Activated T-helper 17 cell treated with anti-CD3 and anti-CD28 coated beads, Interleukin-2, amount 50 U/mL, for 72 hours (primary cell): ENCODE data around the gene ZNF569. TPM values are rescaled to one million over a fixed set of nuclear protein-coding genes. Genes with fewer than 3 reads are reported as not detected.

Experiments used
- total RNA-seq, 2 donors: library from RNA; stranded (reverse); gene quantifications; one replicate each; pipeline ENCODE4 v1.2.3, GENCODE V29; 2022

ZNF569 gene
- total RNA-seq, 2 donors from 2014 or later, result 3.2 to 5.2 TPM

Other genes with a start within 250 kb of the ZNF569 start
- 10 to 100 TPM in 1 of 2 donors, 1 to 10 TPM in 1; 6.1 to 14.4 TPM for gene ZNF383, start 249.2 kb downstream of the ZNF569 start, total RNA-seq
- 1 to 10 TPM; 4.9 to 5.1 TPM for gene ZNF527, start 96.3 kb downstream of the ZNF569 start, total RNA-seq
- gene ZNF570, start 1.9 kb upstream of the ZNF569 start, total RNA-seq, result 1 to 10 TPM; 4.9 to 5.7 TPM
- gene ZNF793, start 39.5 kb upstream of the ZNF569 start, total RNA-seq, result 1 to 10 TPM; 3.2 to 4.4 TPM
- gene ZNF571, start 127.3 kb upstream of the ZNF569 start, total RNA-seq, result 1 to 10 TPM; 2.5 to 3.3 TPM
- 1 to 10 TPM in 1 of 2 donors, under 1 TPM in 1; 0.58 to 2.1 TPM for gene ZNF540, start 127.4 kb upstream of the ZNF569 start, total RNA-seq
- 10 to 100 TPM in 1 of 2 donors, 1 to 10 TPM in 1; 5.1 to 14.5 TPM for gene ZFP30, start 188.0 kb upstream of the ZNF569 start, total RNA-seq